AG09319 (cell line): ENCODE measurements around the gene ASIC2.
A peak's percentile ranks its signal among the peaks of the same experiment; 100 is the strongest.

ENCODE experiments used
- DNase-seq: peaks from one replicate; pipeline ENCODE4 v3.0.0-alpha.2; 2010; ENCODE audit warnings: low read depth; ENCODE audit errors: extremely low read depth
- TF ChIP-seq, protein P1 (sequence below): IDR thresholded peaks from 2 replicates; pipeline ENCODE4 v1.5.1; 2011; ENCODE audit warnings: low read depth, mild to moderate bottlenecking, inconsistent platforms, low read length, moderate library complexity

ASIC2 gene

GRCh38 chr17:33199571-33200510 lies 93.3 kb downstream of the ASIC2 start:
- TF ChIP-seq, protein P1, sequence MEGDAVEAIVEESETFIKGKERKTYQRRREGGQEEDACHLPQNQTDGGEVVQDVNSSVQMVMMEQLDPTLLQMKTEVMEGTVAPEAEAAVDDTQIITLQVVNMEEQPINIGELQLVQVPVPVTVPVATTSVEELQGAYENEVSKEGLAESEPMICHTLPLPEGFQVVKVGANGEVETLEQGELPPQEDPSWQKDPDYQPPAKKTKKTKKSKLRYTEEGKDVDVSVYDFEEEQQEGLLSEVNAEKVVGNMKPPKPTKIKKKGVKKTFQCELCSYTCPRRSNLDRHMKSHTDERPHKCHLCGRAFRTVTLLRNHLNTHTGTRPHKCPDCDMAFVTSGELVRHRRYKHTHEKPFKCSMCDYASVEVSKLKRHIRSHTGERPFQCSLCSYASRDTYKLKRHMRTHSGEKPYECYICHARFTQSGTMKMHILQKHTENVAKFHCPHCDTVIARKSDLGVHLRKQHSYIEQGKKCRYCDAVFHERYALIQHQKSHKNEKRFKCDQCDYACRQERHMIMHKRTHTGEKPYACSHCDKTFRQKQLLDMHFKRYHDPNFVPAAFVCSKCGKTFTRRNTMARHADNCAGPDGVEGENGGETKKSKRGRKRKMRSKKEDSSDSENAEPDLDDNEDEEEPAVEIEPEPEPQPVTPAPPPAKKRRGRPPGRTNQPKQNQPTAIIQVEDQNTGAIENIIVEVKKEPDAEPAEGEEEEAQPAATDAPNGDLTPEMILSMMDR: no peak
- DNase-seq: no peak

DNA sequence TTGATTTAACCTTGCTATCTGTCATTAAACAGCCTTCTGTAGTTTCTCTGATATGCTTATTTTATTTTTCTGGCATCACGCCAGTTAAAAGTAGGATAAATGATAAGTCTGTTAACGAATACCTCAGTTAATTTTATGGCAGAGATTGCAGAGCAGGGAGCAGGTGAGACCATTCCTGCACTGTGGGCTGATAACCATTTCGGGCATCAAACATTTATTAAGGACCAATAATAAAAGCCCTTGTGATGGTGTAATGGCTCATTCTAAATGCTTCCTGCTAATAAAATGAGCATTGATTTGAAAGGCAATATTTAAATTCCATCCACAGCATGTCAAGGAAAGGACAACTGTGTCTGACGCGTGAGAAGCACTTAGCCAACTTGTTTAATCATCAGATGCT lies 94.1 kb downstream of the ASIC2 start:
- TF ChIP-seq, protein P1: no peak
- DNase-seq: no peak

GRCh38 chr17:33197342-33197741 lies 95.8 kb downstream of the ASIC2 start:
- DNase-seq: no peak
- TF ChIP-seq, protein P1: no peak

- DNase-seq: no peak
- TF ChIP-seq, protein P1: no peak
Observed at GRCh38 chr17:33196883-33197282, 96.2 kb downstream of the ASIC2 start.

GRCh38 chr17:33192951-33193911 lies 99.9 kb downstream of the ASIC2 start:
- no peak for DNase-seq
- TF ChIP-seq, protein P1: no peak

DNA sequence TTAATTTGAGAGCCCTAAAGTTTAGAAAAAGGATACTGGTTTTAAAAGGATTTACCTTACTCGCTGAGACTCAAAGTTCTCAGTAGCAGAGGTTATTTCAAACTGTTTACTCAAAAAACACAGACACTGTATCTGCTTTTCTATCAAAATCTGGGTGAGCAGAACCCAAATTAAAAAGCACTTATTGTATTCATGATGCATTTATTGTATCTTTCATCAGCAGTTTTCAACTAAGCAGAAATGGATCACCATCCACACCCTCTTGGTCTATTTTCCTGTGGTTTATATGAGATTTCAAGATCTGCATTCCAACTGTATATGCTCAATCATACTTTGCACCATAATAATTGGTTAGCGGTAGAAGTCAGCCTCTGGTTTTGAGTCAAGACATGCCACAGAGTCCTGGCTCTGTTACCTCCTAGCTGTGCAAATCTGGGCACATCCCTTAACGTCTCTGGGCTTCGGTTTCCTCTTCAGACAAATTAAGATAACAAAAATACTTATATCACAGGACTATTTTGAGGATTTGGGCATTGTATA lies 109.5 kb downstream of the ASIC2 start:
- TF ChIP-seq, protein P1: no peak
- peak; percentile 3 for DNase-seq
